ENCODE results near the gene SCAP. TPM values are rescaled to one million over a fixed set of nuclear protein-coding genes. Genes with fewer than 3 reads are reported as not detected.

Gene SCAP
- total and polyA plus RNA-seq, 2 of the 13 experiments (the other 11 are each of a cell fraction or from before 2014, with no cell fraction given), result 40.4 to 53.3 TPM

DNA sequence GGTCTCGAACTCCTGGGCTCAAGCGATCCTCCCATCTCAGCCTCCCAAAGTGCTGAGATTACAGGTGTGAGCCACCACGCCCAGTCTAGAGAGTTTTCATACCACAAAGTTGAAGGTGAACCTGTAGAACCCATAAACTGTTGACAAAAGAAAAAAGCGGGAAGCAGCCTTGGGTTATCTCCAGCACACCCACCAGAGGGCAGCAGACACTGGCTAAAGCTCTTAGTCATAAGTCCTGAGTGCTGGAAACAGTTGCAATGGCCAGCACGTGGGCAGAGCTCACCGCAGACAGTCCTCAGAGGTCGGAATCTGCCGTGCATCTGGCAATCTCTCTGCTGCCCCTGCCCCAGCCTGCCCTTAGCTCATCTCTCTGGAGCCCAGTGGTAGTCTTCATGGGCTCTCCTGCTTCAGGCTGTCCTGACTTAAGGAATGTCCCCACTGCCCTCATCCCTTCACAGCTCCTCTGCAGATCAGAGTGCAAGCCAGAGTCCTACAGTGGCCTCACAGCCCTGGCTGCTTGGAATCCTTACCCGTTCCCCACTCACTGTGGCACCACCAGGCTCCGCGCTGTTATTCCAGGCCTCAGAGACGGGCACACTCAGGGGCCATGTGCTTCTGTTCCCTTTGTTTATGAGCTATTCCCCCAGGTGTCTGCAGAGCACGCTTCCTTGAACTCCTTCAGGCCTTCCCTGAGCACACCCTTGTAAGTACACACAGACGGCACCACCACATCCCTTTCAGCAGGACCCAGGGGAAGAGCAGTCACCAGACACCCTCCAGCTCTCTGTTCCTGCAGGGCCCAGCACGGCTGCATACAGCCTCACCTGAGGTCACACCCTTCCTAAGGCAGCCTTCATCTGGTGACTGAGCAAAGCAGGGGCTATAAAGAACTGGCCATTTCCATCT lies 46.6 kb upstream of the SCAP start (continued):
- TF ChIP-seq ZNF747 (CRISPR knock-in tag; IDR thresholded peaks at IDR 0.05; ENCODE audit: borderline replicate concordance), result no peak
- TF ChIP-seq, protein P1, sequence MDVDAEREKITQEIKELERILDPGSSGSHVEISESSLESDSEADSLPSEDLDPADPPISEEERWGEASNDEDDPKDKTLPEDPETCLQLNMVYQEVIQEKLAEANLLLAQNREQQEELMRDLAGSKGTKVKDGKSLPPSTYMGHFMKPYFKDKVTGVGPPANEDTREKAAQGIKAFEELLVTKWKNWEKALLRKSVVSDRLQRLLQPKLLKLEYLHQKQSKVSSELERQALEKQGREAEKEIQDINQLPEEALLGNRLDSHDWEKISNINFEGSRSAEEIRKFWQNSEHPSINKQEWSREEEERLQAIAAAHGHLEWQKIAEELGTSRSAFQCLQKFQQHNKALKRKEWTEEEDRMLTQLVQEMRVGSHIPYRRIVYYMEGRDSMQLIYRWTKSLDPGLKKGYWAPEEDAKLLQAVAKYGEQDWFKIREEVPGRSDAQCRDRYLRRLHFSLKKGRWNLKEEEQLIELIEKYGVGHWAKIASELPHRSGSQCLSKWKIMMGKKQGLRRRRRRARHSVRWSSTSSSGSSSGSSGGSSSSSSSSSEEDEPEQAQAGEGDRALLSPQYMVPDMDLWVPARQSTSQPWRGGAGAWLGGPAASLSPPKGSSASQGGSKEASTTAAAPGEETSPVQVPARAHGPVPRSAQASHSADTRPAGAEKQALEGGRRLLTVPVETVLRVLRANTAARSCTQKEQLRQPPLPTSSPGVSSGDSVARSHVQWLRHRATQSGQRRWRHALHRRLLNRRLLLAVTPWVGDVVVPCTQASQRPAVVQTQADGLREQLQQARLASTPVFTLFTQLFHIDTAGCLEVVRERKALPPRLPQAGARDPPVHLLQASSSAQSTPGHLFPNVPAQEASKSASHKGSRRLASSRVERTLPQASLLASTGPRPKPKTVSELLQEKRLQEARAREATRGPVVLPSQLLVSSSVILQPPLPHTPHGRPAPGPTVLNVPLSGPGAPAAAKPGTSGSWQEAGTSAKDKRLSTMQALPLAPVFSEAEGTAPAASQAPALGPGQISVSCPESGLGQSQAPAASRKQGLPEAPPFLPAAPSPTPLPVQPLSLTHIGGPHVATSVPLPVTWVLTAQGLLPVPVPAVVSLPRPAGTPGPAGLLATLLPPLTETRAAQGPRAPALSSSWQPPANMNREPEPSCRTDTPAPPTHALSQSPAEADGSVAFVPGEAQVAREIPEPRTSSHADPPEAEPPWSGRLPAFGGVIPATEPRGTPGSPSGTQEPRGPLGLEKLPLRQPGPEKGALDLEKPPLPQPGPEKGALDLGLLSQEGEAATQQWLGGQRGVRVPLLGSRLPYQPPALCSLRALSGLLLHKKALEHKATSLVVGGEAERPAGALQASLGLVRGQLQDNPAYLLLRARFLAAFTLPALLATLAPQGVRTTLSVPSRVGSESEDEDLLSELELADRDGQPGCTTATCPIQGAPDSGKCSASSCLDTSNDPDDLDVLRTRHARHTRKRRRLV (CRISPR knock-in tag; IDR thresholded peaks at IDR 0.05), result no peak
- TF ChIP-seq HDAC6 (IDR thresholded peaks at IDR 0.05; ENCODE audit: low read depth, low read length), result no peak
- no peak for TF ChIP-seq CENPT (CRISPR knock-in tag; IDR thresholded peaks at IDR 0.05; ENCODE audit: low read depth)
- TF ChIP-seq CBX5 (CRISPR knock-in tag; IDR thresholded peaks at IDR 0.05; ENCODE audit: borderline replicate concordance), result no peak
- no peak for TF ChIP-seq ARID2 (CRISPR knock-in tag; IDR thresholded peaks at IDR 0.05; ENCODE audit: borderline replicate concordance)
- TF ChIP-seq, protein P2, sequence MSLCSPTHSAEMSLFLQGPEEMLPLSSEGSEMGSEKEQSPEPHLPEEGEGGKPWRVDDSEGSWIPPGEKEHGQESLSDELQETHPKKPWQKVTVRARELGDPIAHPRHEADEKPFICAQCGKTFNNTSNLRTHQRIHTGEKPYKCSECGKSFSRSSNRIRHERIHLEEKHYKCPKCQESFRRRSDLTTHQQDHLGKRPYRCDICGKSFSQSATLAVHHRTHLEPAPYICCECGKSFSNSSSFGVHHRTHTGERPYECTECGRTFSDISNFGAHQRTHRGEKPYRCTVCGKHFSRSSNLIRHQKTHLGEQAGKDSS (CRISPR knock-in tag; IDR thresholded peaks at IDR 0.05; ENCODE audit: borderline replicate concordance, low read depth), result 0 out of 2 replicates have a peak, but pooled peaks have one; percentile 59
- no peak for TF ChIP-seq TCF7L2 (IDR thresholded peaks at IDR 0.05; ENCODE audit: low read depth, low read length)
- TF ChIP-seq RFXANK (CRISPR knock-in tag; IDR thresholded peaks at IDR 0.05), result no peak
- TF ChIP-seq MBNL3 (CRISPR knock-in tag; conservative IDR thresholded peaks at IDR 0.05), result no peak
- TF ChIP-seq, protein P3, sequence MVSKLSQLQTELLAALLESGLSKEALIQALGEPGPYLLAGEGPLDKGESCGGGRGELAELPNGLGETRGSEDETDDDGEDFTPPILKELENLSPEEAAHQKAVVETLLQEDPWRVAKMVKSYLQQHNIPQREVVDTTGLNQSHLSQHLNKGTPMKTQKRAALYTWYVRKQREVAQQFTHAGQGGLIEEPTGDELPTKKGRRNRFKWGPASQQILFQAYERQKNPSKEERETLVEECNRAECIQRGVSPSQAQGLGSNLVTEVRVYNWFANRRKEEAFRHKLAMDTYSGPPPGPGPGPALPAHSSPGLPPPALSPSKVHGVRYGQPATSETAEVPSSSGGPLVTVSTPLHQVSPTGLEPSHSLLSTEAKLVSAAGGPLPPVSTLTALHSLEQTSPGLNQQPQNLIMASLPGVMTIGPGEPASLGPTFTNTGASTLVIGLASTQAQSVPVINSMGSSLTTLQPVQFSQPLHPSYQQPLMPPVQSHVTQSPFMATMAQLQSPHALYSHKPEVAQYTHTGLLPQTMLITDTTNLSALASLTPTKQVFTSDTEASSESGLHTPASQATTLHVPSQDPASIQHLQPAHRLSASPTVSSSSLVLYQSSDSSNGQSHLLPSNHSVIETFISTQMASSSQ (IDR thresholded peaks at IDR 0.05; ENCODE audit: low read depth), result no peak
- TF ChIP-seq, protein P3 (CRISPR knock-in tag; IDR thresholded peaks at IDR 0.05; ENCODE audit: borderline replicate concordance), result 0 out of 2 replicates have a peak, but pooled peaks have one; percentile 35
- no peak for TF ChIP-seq ZNF34 (CRISPR knock-in tag; IDR thresholded peaks at IDR 0.05; ENCODE audit: borderline replicate concordance)
- TF ChIP-seq ZNF350 (CRISPR knock-in tag; IDR thresholded peaks at IDR 0.05; ENCODE audit: borderline replicate concordance, low read depth), result no peak; the same call in 1 of the 2 replicates
- TF ChIP-seq REPIN1 (CRISPR knock-in tag; IDR thresholded peaks at IDR 0.05; ENCODE audit: borderline replicate concordance, low read depth), result peak; percentile 93
- no peak for TF ChIP-seq BRCA1 (CRISPR knock-in tag; IDR thresholded peaks at IDR 0.05)
- TF ChIP-seq, protein P4, sequence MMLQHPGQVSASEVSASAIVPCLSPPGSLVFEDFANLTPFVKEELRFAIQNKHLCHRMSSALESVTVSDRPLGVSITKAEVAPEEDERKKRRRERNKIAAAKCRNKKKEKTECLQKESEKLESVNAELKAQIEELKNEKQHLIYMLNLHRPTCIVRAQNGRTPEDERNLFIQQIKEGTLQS (CRISPR knock-in tag; IDR thresholded peaks at IDR 0.05), result no peak
- no peak for TF ChIP-seq PAWR (CRISPR knock-in tag; IDR thresholded peaks at IDR 0.05; ENCODE audit: borderline replicate concordance)

All from HepG2 (cell line).